ENCODE results near the gene PDPN.

GRCh38 chr1:13604176-13604575 is 20.5 kb downstream of the PDPN start:
- no peak for TF ChIP-seq CTCF (conservative IDR thresholded peaks at IDR 0.05 in 1 of 2, IDR thresholded peaks at IDR 0.05 in 1 of 2; ENCODE audit: low read depth in 1 of 2, low read length in 2 of 2)
- TF ChIP-seq EZH2 (IDR thresholded peaks at IDR 0.05; ENCODE audit: low read length, missing control alignments) = no peak

Data from fibroblast of lung (primary cell).